Psoas muscle (tissue), 8 donors: Measurements from ENCODE around the gene MAP3K2. TPM values are rescaled to one million over a fixed set of nuclear protein-coding genes. Genes with fewer than 3 reads are reported as not detected.

Experiments used
- ATAC-seq, 4 donors: fragments of 200-7000 bp; cut with Tn5 transposase; one replicate each; pipeline ENCODE4 v1.9.1; 2020; ENCODE audit warnings: moderate library complexity in 3 of 4, mild to moderate bottlenecking in 2 of 4
- DNase-seq, 2 donors: peaks; one replicate each; pipeline ENCODE4 v3.0.0-alpha.2; 2020
- H3K27ac ChIP-seq: fragments of 200-600 bp; one replicate; pipeline ENCODE4 v1.8.0; 2022
- H3K27me3 ChIP-seq, 3 donors: fragments of 200-600 bp in 1 of 3; one replicate each; pipeline versions ENCODE4 v1.6.1 to v1.8.0; 2013 to 2022; ENCODE audit warnings: low read length in 2 of 3, mild to moderate bottlenecking in 2 of 3, moderate library complexity in 1 of 3; ENCODE audit not compliant: insufficient read depth in 3 of 3
- H3K36me3 ChIP-seq, 2 donors: fragments of 200-600 bp in 1 of 2; one replicate each; pipeline versions ENCODE4 v1.6.1 to v1.8.0; 2013 to 2022; ENCODE audit warnings: low read depth in 1 of 2, mild to moderate bottlenecking in 1 of 2, moderate library complexity in 1 of 2; ENCODE audit not compliant: insufficient read depth in 1 of 2
- H3K4me1 ChIP-seq: fragments of 200-600 bp; one replicate; pipeline ENCODE4 v1.8.0; 2022
- H3K4me3 ChIP-seq: fragments of 200-600 bp; one replicate; pipeline ENCODE4 v1.8.0; 2022; ENCODE audit warnings: mild to moderate bottlenecking
- H3K9me3 ChIP-seq: fragments of 200-600 bp; one replicate; pipeline ENCODE4 v1.8.0; 2022
- CTCF ChIP-seq: fragments of 200-600 bp; IDR thresholded peaks from one replicate; pipeline ENCODE4 v1.8.0; 2022; ENCODE audit warnings: antibody characterized with exemption
- WGBS, 3 donors: extraction: QIAGEN DNeasy Blood & Tissue Kit; methylation state at CpG; one replicate each; pipeline versions ENCODE4 v1.1.6 to v1.1.7; 2013; 5-methylcytosine and 5-hydroxymethylcytosine counted together
- intact Hi-C, 2 donors: fragments of 100-400 bp; cut with DNase I; formaldehyde crosslinking; loops; one replicate each; pipeline versions ENCODE4 v1.11.0 to v1.14.2; 2022
- polyA plus RNA-seq, 3 donors: library from polyadenylated mRNA; stranded (reverse); fragments of 200-250 nt; gene quantifications; one replicate each; pipeline ENCODE4 v1.2.3, GENCODE V29; 2013
- total RNA-seq, 4 donors: library from RNA; stranded (reverse); fragmentation: NEBNext Ultra II Directional in 2 of 4; extraction: Animal tissue kit (Norgen Biotek cat#: 25700) in 2 of 4; gene quantifications; one replicate each; pipeline versions ENCODE4 v1.2.1 to v1.2.4, GENCODE V29; 2021 to 2023
- donor health status: healthy with polysubstance abuse.
- donor health status: DM: no; HTN: no; CAD: no; lungs with moderate emphysema.
- donor health status: Bipolar disorder and iron deficiency.
- donor health status: healthy.
- donor health status: DM: yes; HTN: yes; CAD: no.
- donor health status: DM: no; HTN: no; CAD: no.
- donor health status: DM: no; HTN: no; CAD: no.
- donor health status: DM: yes; HTN: yes; CAD: no.

Gene MAP3K2
- total and polyA plus RNA-seq, 7 donors, result 4.2 to 37.1 (median 25.9) TPM

GRCh38 chr2:127414638-127415592, 27.1 kb upstream of the MAP3K2 start:
- no peak for DNase-seq
- intact Hi-C loops, result loop anchor here (5.0 kb wide), 2 partner anchors 43 to 58 kb away; no protein-coding TSS in a partner anchor

GRCh38 chr2:127413782-127414637, 26.2 kb upstream of the MAP3K2 start:
- DNase-seq (no peak), ATAC-seq (no peak)
- peaks cover 33% of the 10 kb centered on the region for H3K4me1 ChIP-seq
- intact Hi-C loops, result no loop called here
- TF ChIP-seq CTCF, result no peak
- H3K4me3 ChIP-seq, result no peak overlapping the region
- no peaks in the 10 kb centered on the region for H3K27me3 ChIP-seq
- WGBS, 3 donors, result 88 to 92% (median 92%) methylated on average over 8 of the region's 8 CpGs
- no peaks in the 10 kb centered on the region for H3K9me3 ChIP-seq
- peak overlapping the region; percentile 37 for H3K27ac ChIP-seq
- no peaks in the 10 kb centered on the region for H3K36me3 ChIP-seq

More at GRCh38 chr2:127414638-127415592, 27.1 kb upstream of the MAP3K2 start:
- no peaks in the 10 kb centered on the region for H3K27me3 ChIP-seq
- H3K4me3 ChIP-seq, result peak overlapping the region; percentile 68
- no peak for ATAC-seq
- no peaks in the 10 kb centered on the region for H3K36me3 ChIP-seq
- H3K27ac ChIP-seq, result peak overlapping the region; percentile 54
- peaks cover 32% of the 10 kb centered on the region for H3K4me1 ChIP-seq
- TF ChIP-seq CTCF, result no peak
- 74 to 77% (median 75%) methylated on average over 13 of the region's 13 CpGs for WGBS, 3 donors
- H3K9me3 ChIP-seq, result no peaks in the 10 kb centered on the region

- no peak for ATAC-seq
- WGBS, 3 donors, result 90 to 92% (median 91%) methylated on average over 3 of the region's 3 CpGs
- intact Hi-C loops, result no loop called here
Observed at GRCh38 chr2:127413200-127413599, 25.4 kb upstream of the MAP3K2 start.

More at GRCh38 chr2:127413200-127413599, 25.4 kb upstream of the MAP3K2 start:
- Histone ChIP-seq H3K27ac (peak overlapping the region; percentile 96), H3K27me3 (no peaks in the 10 kb centered on the region), H3K4me3 (no peak overlapping the region), H3K9me3 (no peaks in the 10 kb centered on the region), H3K36me3 (no peaks in the 10 kb centered on the region), H3K4me1 (peaks cover 41% of the 10 kb centered on the region)
- TF ChIP-seq CTCF, result no peak
- DNase-seq, result no peak
